ENCODE results near the gene SPO11.

GRCh38 chr20:57306747-57307146 is 22.9 kb upstream of the SPO11 start:
- TF ChIP-seq, protein P1, sequence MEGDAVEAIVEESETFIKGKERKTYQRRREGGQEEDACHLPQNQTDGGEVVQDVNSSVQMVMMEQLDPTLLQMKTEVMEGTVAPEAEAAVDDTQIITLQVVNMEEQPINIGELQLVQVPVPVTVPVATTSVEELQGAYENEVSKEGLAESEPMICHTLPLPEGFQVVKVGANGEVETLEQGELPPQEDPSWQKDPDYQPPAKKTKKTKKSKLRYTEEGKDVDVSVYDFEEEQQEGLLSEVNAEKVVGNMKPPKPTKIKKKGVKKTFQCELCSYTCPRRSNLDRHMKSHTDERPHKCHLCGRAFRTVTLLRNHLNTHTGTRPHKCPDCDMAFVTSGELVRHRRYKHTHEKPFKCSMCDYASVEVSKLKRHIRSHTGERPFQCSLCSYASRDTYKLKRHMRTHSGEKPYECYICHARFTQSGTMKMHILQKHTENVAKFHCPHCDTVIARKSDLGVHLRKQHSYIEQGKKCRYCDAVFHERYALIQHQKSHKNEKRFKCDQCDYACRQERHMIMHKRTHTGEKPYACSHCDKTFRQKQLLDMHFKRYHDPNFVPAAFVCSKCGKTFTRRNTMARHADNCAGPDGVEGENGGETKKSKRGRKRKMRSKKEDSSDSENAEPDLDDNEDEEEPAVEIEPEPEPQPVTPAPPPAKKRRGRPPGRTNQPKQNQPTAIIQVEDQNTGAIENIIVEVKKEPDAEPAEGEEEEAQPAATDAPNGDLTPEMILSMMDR (conservative IDR thresholded peaks at IDR 0.05; ENCODE audit: low read depth, low read length) = no peak
- no peak for TF ChIP-seq EZH2phosphoT487 (IDR thresholded peaks at IDR 0.05; ENCODE audit: borderline replicate concordance, low read length)

All from PC-3 (cell line).